B cell (primary cell): ENCODE data around the gene TRMT10A. TPM values are rescaled to one million over a fixed set of nuclear protein-coding genes. Genes with fewer than 3 reads are reported as not detected.

Experiments used
- ATAC-seq: fragments of 200-7000 bp; cut with Tn5 transposase; one replicate; pipeline ENCODE4 v1.10.0; 2021; ENCODE audit warnings: low read depth, mild to moderate bottlenecking, moderate number of reproducible peaks, moderate library complexity
- CTCF ChIA-PET: fragments of 350-600 bp; sonication (Branson Sonifier 250); formaldehyde crosslinking; loops from one replicate; lab custom pipeline; 2021; ENCODE audit warnings: antibody characterized with exemption, inconsistent platforms; lab: Charles Lee
- POLR2A ChIA-PET: fragments of 350-600 bp; sonication (Branson Sonifier 250); formaldehyde crosslinking; loops from one replicate; lab custom pipeline; 2021; ENCODE audit warnings: antibody characterized with exemption; lab: Charles Lee
- DNase-seq: peaks from one replicate; pipeline ENCODE4 v3.0.0; 2013
- H2AFZ ChIP-seq: 2 replicates; pipeline ENCODE4 v1.6.1; 2012; ENCODE audit warnings: mild to moderate bottlenecking, low read depth, low read length; ENCODE audit not compliant: insufficient read depth, poor library complexity, severe bottlenecking
- H3K27ac ChIP-seq, 2 donors: 1 replicate in 1 of 2; 2 replicates in 1 of 2; pipeline ENCODE4 v1.5.1; 2012 to 2013; ENCODE audit warnings: low read length in 2 of 2, mild to moderate bottlenecking in 2 of 2, moderate library complexity in 1 of 2
- H3K27me3 ChIP-seq, 4 experiments: fragments of 200-600 bp in 1 of 4; sonication (generic) in 1 of 4; replicated peaks in 1 of 4; 1 replicate in 2 of 4; 2 replicates in 2 of 4; pipeline versions ENCODE4 v1.6.1 to v1.7.0; 2013 to 2016; ENCODE audit warnings: low read length in 3 of 4, mild to moderate bottlenecking in 2 of 4, mixed read lengths in 1 of 4, moderate library complexity in 1 of 4; ENCODE audit not compliant: insufficient read depth in 4 of 4, control insufficient read depth in 3 of 4; ENCODE audit errors: control extremely low read depth in 1 of 4
- H3K36me3 ChIP-seq, 2 experiments: replicated peaks in 1 of 2; 1 replicate in 1 of 2; 2 replicates in 1 of 2; pipeline versions ENCODE4 v1.6.1 to v1.7.1; 2013; ENCODE audit warnings: low read length in 1 of 2; ENCODE audit not compliant: insufficient read depth in 2 of 2, control insufficient read depth in 1 of 2; ENCODE audit errors: control extremely low read depth in 1 of 2, extremely low read depth in 1 of 2
- H3K4me1 ChIP-seq, 2 donors: fragments of 200-600 bp in 1 of 2; sonication (generic) in 1 of 2; 1 replicate in 1 of 2; 2 replicates in 1 of 2; pipeline versions ENCODE4 v1.5.1 to v1.6.1; 2013 to 2017; ENCODE audit warnings: low read length in 2 of 2; ENCODE audit not compliant: control insufficient read depth in 2 of 2, insufficient read depth in 2 of 2
- H3K4me2 ChIP-seq: replicated peaks from 2 replicates; pipeline ENCODE3; 2012; ENCODE audit warnings: mild to moderate bottlenecking, low read depth, low read length; ENCODE audit not compliant: poor library complexity, severe bottlenecking
- H3K4me3 ChIP-seq, 5 experiments: fragments of 200-600 bp in 1 of 5; sonication (generic) in 1 of 5; 1 replicate in 3 of 5; 2 replicates in 2 of 5; pipeline versions ENCODE4 v1.5.1 to v1.7.0; 2011 to 2016; ENCODE audit warnings: low read length in 4 of 5, mild to moderate bottlenecking in 4 of 5, low read depth in 2 of 5, control low read depth in 1 of 5, moderate library complexity in 1 of 5; ENCODE audit not compliant: insufficient read depth in 1 of 5; ENCODE audit errors: control extremely low read depth in 1 of 5, extremely low read depth in 1 of 5
- H3K79me2 ChIP-seq: fragments of 200-600 bp; sonication (generic); one replicate; pipeline ENCODE4 v1.6.0; 2016; ENCODE audit warnings: low read length; ENCODE audit not compliant: control insufficient read depth, insufficient read depth
- H3K9ac ChIP-seq: fragments of 200-600 bp; sonication (generic); 2 replicates; pipeline ENCODE4 v1.6.1; 2017; ENCODE audit warnings: mild to moderate bottlenecking, low read length, moderate library complexity
- H3K9me3 ChIP-seq, 3 donors: one replicate each; pipeline versions ENCODE4 v1.6.1 to v1.7.1; 2013; ENCODE audit warnings: low read length in 2 of 3; ENCODE audit not compliant: control insufficient read depth in 2 of 3, insufficient read depth in 1 of 3; ENCODE audit errors: control extremely low read depth in 1 of 3
- H4K20me1 ChIP-seq: 2 replicates; pipeline ENCODE4 v1.6.0; 2012; ENCODE audit warnings: mild to moderate bottlenecking, low read length; ENCODE audit not compliant: insufficient read depth, control insufficient read depth, poor library complexity, severe bottlenecking
- H3K27ac Mint-ChIP-seq: one replicate; pipeline ENCODE4 v1.8.0; 2021; ENCODE audit warnings: mixed read lengths
- H3K27me3 Mint-ChIP-seq: one replicate; pipeline ENCODE4 v1.8.0; 2021; ENCODE audit warnings: mixed read lengths
- H3K4me1 Mint-ChIP-seq: one replicate; pipeline ENCODE4 v1.8.0; 2021; ENCODE audit warnings: mixed read lengths
- H3K4me3 Mint-ChIP-seq: one replicate; pipeline ENCODE4 v1.8.0; 2021; ENCODE audit warnings: mixed read lengths
- H3K9me3 Mint-ChIP-seq: one replicate; pipeline ENCODE4 v1.8.0; 2022; ENCODE audit warnings: mixed read lengths; ENCODE audit not compliant: insufficient read depth
- EZH2 ChIP-seq: IDR thresholded peaks from 2 replicates; pipeline ENCODE4 v1.6.1; 2012; ENCODE audit warnings: borderline replicate concordance, low read depth, mild to moderate bottlenecking, moderate library complexity, low read length; ENCODE audit not compliant: insufficient read depth, poor library complexity, severe bottlenecking
- WGBS: methylation state at CpG from one replicate; pipeline ENCODE4 v1.1.5; 2013; ENCODE audit warnings: missing lambda C conversion rate; ENCODE audit not compliant: insufficient coverage; 5-methylcytosine and 5-hydroxymethylcytosine counted together
- intact Hi-C: fragments of 100-400 bp; cut with micrococcal nuclease; formaldehyde crosslinking; loops from one replicate; pipeline ENCODE4 v1.10.0; 2022
- polyA plus RNA-seq: library from polyadenylated mRNA; depleted of rRNA; stranded (reverse); fragments of >200 nt; gene quantifications from 2 replicates; pipeline ENCODE4 v1.2.3, GENCODE V29; 2012
- total RNA-seq, 2 donors: library from RNA; stranded (reverse); fragments of 120-200 nt in 1 of 2; gene quantifications; 1 replicate in 1 of 2; 2 replicates in 1 of 2; pipeline versions ENCODE4 v1.2.3 to v1.2.4, GENCODE V29; 2013 to 2022
- TF ChIP-seq, protein P1 (sequence below): fragments of 200-600 bp; IDR thresholded peaks from one replicate; pipeline ENCODE4 v1.8.0; 2022; ENCODE audit warnings: antibody characterized with exemption, mild to moderate bottlenecking

Gene TRMT10A
- total and polyA plus RNA-seq, 2 donors (not counting 1 experiment from before 2014, with no cell fraction given) = 1.4 to 5.5 TPM

DNA sequence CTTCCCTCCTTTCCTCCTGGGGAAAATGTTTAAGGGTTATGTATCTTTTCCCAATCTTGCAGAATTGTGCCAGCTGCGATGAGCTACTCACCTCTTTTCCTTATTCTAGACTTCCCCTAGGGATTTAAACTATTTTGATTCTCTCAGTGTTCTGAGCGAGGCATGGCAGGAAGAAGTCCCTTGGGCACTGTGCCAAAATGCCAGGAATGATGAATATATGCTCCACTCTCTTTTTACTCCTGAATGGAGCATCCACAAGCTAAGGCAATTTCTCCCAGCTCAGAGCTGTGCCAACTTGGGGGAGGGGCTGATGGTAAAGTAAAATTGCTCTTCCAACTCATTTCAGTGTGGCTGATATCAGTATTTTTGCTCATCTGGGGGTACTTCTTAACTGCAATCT is 57.1 kb downstream of the TRMT10A start:
- no peak for ATAC-seq
- Histone ChIP-seq H4K20me1 (no peaks in the 10 kb centered on the region), H3K27ac (no peak overlapping the region), H3K9ac (no peak overlapping the region), H3K4me1 (no peaks in the 10 kb centered on the region), H3K79me2 (no peaks in the 10 kb centered on the region), H3K4me3 (no peak overlapping the region), H2AFZ (no peak overlapping the region), H3K27me3 (peaks cover 0 to 3% (median 0%) of the 10 kb centered on the region in 4 experiments), H3K9me3 (peaks cover 0 to 5% (median 0%) of the 10 kb centered on the region in 3 donors), H3K4me2 (no peak overlapping the region), H3K36me3 (no peaks in the 10 kb centered on the region)
- 100% methylated on average over 1 of the region's 2 CpGs for WGBS
- TF ChIP-seq, protein P1, sequence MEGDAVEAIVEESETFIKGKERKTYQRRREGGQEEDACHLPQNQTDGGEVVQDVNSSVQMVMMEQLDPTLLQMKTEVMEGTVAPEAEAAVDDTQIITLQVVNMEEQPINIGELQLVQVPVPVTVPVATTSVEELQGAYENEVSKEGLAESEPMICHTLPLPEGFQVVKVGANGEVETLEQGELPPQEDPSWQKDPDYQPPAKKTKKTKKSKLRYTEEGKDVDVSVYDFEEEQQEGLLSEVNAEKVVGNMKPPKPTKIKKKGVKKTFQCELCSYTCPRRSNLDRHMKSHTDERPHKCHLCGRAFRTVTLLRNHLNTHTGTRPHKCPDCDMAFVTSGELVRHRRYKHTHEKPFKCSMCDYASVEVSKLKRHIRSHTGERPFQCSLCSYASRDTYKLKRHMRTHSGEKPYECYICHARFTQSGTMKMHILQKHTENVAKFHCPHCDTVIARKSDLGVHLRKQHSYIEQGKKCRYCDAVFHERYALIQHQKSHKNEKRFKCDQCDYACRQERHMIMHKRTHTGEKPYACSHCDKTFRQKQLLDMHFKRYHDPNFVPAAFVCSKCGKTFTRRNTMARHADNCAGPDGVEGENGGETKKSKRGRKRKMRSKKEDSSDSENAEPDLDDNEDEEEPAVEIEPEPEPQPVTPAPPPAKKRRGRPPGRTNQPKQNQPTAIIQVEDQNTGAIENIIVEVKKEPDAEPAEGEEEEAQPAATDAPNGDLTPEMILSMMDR = no peak
- no peak for TF ChIP-seq EZH2
- Mint-ChIP-seq H3K27me3 (peaks cover 23% of the 10 kb centered on the region), H3K9me3 (no peaks in the 10 kb centered on the region), H3K27ac (no peak overlapping the region), H3K4me1 (no peaks in the 10 kb centered on the region), H3K4me3 (no peak overlapping the region)
- DNase-seq = no peak
- ChIA-PET POLR2A (no interaction called here), CTCF (no interaction called here)
- intact Hi-C loops = no loop called here

DNA sequence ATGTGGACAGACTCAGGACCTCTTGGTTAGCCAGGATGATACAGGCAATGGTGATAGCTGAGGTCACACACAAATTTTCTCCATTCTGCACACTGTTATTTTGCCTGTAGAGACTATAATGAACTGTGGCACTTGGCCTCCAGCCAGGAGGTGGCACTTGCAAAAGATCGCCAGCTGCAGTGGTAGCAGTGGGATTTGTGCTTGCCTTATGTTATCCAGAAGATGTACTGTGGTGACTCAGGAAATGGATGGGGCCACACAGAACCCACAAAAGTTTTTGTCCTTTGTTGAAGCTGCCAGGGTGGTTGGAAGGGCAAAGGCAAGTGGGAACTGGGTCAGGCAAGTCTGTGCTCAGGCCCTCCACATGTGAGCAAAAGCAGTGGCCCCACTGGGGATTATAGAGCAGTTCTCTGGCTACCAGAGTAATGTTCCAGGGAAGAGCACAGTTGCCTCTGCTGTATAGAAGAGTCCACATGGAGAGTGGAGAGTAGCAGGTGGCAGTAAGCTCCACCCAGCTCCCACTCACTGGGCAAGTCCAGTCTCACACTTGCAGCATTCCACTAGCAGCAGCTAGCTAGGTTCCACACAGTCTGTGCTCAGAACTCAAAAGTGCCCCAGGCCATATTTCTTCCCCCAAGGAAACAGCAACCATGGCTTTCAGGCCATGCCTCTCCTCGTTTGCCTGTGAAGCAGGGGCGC is 58.9 kb downstream of the TRMT10A start:
- no peak overlapping the region for H3K27ac ChIP-seq
- Mint-ChIP-seq H3K9me3 (no peaks in the 10 kb centered on the region), H3K27me3 (peaks cover 16% of the 10 kb centered on the region), H3K27ac (no peak overlapping the region), H3K4me1 (no peaks in the 10 kb centered on the region), H3K4me3 (no peak overlapping the region)
- H3K9me3 ChIP-seq = peaks cover 0 to 5% (median 0%) of the 10 kb centered on the region in 3 donors
- H3K9ac ChIP-seq = no peak overlapping the region
- H3K79me2 ChIP-seq = no peaks in the 10 kb centered on the region
- ChIA-PET CTCF (no interaction called here), POLR2A (no interaction called here)
- H3K36me3 ChIP-seq = no peaks in the 10 kb centered on the region
- no peaks in the 10 kb centered on the region for H3K4me1 ChIP-seq
- TF ChIP-seq EZH2 = no peak
- TF ChIP-seq, protein P1 = no peak
- H3K4me2 ChIP-seq = no peak overlapping the region
- H3K4me3 ChIP-seq = no peak overlapping the region
- H4K20me1 ChIP-seq = no peaks in the 10 kb centered on the region
- no peak for ATAC-seq
- peaks cover 0 to under 1% (median 0%) of the 10 kb centered on the region in 4 experiments for H3K27me3 ChIP-seq
- DNase-seq = no peak
- intact Hi-C loops = no loop called here
- WGBS = 22% methylated on average over 1 of the region's 3 CpGs
- H2AFZ ChIP-seq = no peak overlapping the region
